ENCODE measurements around the gene ECHDC1.
A peak's percentile ranks its signal among the peaks of the same experiment; 100 is the strongest.

DNA sequence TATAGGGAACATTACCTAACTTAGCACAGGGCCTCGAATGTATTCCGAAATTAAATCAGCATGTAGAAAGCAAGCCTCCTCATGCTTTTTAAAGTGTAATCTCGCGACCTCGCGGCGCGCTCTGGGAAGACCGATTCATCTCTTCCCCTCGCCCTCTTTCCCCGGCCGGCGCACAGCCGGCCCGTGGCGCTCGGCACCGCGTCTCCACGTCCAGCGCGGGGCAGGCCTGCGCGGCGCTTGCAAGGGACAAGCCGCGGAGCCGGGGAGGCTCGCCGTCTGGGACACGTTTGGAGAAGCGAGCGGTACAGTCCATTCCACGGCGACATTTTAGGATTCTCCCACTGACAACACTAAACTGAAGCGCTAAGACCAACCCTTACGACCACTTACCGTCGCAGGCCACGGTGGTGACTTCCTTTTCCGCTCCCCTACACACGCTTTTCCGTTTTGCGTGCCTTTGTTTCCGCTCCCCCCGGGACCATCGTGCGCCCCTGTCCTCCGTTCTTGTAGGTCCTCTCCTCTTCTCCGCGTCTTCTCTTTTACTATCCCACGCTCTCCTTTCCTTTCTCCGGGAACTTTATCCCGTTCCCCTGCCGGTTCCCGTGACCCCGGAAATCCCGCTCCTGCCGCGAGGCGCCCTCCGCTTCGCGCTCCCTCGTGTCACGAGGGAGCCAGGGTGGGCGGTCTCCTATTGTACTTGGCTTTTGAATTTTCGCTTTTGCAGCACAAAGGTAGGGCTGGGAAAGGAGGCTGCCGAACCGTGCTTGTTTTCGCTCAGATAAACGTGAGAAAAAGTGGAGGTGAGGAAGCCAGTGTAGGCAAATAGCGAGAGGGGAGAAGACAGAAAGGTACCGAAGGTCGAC, at the start of gene ECHDC1:
- TF ChIP-seq CTCF (IDR thresholded peaks at IDR 0.05) (peak in 1 of 6 experiments; percentile 9), POLR2A (IDR thresholded peaks at IDR 0.05) (peak in 1 of 2 donors; percentile 53)
